Ramos (cell line): ENCODE results near the gene SELE.

ENCODE experiments used
- in situ Hi-C: fragments of 300-500 bp; cut with MboI; formaldehyde crosslinking; loops from one replicate; pipeline ENCODE4 v1.14.3; 2022; ENCODE audit warnings: low sequenced_read_pairs; ENCODE audit not compliant: unreplicated experiment

Gene SELE, protein sequence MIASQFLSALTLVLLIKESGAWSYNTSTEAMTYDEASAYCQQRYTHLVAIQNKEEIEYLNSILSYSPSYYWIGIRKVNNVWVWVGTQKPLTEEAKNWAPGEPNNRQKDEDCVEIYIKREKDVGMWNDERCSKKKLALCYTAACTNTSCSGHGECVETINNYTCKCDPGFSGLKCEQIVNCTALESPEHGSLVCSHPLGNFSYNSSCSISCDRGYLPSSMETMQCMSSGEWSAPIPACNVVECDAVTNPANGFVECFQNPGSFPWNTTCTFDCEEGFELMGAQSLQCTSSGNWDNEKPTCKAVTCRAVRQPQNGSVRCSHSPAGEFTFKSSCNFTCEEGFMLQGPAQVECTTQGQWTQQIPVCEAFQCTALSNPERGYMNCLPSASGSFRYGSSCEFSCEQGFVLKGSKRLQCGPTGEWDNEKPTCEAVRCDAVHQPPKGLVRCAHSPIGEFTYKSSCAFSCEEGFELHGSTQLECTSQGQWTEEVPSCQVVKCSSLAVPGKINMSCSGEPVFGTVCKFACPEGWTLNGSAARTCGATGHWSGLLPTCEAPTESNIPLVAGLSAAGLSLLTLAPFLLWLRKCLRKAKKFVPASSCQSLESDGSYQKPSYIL

DNA sequence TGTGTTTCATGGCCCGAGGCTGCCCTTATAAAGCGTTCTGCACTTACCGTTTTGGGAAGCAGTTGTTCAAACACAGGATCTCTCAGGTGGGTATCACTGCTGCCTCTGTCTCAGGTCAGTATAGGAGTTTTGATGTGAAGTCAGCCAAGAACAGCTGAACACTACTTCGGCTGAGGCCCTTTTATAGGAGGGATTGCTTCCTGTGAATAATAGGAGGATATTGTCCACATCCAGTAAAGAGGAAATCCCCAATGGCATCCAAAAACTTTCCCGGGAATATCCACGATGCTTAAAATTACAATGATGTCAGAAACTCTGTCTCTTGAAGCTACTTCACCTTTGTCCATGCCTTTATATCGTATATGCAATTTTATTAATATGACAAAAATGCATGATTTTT lies at the start of gene SELE:
Gene SELE, minus strand, starts transcription at position 156 of the 400 bp plus-strand sequence. CDS start 467 bp downstream, outside the sequence.
- in situ Hi-C loops = no loop called here

DNA sequence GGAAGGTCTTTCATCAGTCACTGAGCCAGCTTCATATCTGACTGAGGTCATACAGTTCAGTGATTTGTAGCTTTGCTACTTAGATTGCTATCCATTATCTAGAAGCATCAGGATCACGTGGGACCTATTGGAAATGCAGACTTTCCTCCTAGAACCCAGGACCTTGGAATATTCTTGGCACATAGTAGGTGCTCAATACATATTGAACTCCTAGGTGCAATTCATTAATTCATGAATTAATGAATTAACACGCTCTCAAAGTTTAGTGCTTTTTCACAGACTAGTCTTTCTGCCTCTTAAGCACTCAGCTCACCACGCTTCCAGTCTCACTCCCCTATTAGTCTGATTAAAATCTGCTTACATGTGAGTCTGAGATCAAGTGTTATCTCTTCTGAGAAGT lies 48.7 kb upstream of the SELE start:
- in situ Hi-C loops = no loop called here

DNA sequence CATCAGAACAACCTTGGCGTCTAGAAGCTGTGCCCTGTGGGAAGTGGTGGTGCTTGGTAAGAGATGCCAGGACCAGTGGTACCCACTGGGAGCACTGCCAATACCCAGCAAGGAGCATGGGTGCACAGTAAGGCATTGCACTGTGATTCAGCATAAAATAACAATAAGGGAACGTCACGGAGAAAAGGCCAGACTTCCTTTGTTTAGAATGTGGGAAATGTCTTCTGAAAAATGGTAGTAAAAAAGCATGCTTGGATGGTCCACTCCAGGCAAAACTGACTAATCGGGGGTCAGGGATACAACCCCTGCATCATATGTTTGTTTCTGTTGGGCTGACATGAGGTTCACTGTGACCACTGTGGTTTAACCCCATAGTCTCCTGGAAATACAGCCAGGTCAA lies 46.1 kb upstream of the SELE start:
- in situ Hi-C loops = no loop called here

DNA sequence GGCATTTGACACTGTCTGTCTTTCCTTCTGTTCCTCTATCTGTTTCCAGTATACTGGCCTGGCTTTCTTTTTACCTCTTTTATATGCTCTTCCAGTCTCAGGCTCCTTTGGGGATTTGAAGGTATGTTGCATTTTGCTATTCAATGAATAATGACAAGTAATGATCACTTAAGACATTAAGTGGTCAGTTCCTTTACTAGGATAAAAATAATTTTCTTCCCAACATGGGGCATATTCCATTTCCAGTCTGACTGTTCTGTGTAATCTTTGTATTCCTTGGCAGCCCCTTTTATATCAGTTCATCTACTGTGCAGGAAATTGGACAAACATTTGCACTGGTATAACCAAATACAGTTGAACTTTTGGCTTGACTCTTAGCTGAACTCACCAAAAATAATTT lies 45.3 kb upstream of the SELE start:
- in situ Hi-C loops = no loop called here

DNA sequence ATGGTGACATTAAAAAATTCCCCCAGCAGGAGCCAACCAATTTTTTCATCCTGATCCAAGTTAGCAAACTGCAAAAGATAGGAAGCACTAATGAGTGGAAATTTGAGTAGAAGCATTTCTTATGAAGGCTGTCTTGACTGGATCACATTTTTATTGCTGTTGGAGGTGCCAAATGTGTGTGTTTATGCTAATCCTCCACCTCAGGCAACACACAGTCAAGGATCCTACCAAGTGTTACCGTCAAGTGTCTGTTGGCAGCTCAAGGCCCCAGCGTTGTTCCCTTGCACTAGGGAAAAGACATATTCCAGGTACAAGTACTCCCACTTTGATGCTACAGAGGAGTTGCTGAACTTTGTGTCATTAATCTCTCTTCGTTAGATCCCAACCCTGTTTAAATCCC lies 42.6 kb upstream of the SELE start:
- in situ Hi-C loops = no loop called here

DNA sequence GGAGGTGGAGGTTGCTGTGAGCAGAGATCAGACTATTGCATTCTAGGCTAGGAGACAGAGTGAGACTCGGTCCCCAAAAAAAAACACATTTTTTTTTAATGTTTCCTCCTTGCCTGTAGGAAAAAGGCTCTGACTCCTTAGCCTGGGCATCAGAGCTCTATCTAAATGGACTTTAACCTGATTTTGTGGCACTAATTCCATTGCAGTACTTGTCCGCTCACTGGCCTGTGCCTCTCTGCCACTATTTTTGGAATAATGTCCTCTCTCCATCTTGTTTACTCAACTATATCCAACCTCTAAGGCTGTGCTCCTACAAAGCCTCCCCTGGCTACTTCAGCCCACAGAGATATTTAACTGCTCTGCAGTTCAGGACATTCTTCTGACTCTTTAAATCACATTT lies 34.3 kb upstream of the SELE start:
- in situ Hi-C loops = no loop called here

DNA sequence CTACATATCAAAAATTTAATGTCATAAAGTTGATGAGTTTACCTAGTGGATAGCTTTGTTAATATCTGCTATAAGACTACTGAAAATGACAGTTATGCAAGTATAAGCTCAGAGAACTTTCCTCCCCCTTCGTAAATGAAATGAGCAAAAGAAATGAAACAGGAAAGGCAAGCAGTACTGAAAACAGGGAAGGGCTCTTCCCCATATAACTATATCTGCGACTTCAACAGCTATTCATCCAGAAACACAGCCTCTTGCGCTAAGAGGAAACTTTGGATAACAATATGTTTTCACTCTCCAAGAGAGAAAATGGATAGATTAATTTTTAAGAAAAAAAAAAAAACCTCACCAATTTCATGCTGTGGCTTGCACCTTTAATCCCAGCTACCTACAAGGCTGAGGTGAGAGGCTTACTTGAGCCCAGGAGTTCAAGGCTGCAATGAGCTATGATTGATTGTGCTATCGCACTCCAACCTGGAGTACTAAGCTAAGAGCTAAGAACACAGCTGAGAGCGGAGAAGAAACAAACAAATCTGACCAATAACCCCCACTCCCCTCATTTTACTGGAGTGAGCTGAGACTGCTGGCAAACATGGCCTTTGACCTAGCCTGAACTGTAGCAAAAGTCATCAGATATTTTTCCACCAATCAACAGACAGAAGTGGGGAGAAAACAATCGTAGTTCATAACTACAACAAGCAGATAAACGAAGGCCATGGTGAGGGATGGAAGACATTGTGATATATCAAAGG lies 31.9 kb upstream of the SELE start:
- in situ Hi-C loops = no loop called here

DNA sequence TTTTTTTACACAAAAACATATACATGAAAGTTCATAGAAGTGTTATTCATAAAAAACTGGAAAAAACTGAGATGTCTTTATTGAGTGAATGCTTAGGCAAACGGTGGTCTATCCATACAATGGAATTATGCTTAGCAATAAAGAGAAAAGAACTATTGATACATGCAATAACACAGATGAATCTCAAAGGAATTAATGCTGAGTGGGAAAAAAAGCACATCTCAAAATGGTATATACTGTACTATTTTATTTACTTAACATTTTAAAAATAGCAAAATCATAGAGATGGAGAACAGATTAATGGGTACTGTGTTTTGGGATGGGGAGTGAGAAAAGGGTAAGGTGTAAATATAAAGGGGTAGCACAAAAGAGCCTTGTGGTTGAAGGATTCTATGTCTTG lies 31.0 kb upstream of the SELE start:
- in situ Hi-C loops = no loop called here

DNA sequence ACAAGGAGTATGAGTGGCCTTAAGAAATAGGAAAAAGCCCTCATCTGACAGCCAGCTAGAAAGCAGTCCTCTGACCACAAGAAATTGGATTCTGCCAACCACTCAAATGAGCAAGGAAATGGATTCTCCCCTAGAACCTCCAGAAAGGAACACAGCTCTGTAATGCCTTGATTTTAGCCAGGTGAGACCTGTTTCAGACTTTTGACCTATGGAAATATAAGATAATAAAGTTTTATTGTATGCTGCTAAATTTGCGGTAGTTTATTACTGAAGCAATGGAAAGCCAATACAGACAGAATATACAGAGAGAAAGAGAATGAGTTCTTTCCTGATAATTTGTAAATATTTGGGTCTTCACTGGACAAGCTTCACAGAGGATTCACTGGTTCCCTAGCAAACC lies 28.8 kb upstream of the SELE start:
- in situ Hi-C loops = no loop called here

DNA sequence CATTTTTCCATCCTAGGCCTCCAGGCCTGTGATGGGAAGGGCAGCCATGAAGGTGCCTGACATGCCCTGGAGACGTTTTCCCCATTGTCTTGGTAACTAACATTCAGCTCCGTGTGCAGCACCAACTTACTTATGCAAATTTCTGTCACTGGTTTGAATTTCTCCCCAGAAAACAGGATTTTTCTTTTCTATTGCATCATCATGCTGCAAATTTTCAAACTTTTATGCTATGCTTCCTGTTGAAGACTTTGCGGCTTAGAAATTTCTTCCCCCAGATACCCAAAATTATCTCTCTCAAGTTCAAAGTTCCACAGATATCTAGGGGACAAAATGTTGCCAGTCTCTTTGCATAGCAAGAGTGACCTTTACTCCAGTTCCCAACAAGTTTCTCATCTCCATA lies 25.2 kb upstream of the SELE start:
- in situ Hi-C loops = no loop called here

DNA sequence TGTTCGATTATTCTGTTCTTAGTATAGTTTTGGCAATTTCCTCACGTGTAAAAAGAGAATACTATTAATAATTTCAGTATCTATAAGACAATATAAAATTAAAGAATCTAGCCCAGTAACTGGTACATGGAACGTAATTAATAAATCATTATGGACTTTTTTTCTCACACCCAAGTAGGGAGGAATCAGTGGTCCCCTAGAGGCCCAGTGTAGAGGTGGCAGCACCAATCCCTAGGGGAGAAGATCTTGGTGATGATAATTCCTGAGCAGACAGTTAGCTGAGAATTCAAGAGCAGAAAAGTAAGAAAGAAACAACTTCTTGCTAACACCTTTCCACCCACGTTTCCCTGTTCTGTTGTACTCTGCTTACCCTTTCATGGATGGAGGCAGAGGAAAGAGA lies 19.7 kb upstream of the SELE start:
- in situ Hi-C loops = no loop called here

DNA sequence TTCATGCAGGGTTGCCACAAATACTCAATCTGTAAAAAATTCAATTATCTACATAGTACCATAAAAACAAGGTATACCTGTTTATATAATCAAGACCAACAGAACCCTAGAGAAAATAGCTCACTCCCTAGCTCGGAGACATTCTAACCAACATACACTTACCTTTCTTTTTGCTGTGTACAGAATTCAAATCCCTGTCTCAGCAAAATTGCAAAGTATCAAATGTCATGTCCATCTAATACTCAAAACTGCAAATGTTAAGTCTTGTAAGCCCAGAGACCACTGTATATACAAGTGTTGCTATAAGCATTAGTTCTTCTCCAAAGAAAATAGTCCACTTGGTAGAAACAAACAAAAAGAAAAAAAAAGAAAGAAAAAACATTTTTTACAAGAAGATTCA lies 16.2 kb upstream of the SELE start:
- in situ Hi-C loops = no loop called here

DNA sequence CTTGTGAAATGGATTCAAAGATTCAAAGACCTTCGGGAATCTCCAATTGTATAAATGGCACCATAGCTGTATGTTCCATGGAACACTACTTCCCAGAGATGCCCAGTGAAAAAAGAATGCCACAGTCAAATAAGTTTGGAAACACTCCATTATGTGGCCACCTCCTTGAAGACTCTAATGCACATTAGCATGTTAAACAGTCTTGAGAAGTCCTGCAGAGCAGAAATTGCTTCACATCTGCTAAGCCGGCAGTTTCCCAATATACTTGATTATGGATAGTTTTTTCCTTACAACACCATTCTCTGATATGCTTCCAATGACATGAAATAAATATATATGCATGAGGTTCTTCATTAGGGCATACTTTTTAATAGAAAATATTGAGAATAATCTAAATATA lies 12.7 kb upstream of the SELE start:
- in situ Hi-C loops = no loop called here

DNA sequence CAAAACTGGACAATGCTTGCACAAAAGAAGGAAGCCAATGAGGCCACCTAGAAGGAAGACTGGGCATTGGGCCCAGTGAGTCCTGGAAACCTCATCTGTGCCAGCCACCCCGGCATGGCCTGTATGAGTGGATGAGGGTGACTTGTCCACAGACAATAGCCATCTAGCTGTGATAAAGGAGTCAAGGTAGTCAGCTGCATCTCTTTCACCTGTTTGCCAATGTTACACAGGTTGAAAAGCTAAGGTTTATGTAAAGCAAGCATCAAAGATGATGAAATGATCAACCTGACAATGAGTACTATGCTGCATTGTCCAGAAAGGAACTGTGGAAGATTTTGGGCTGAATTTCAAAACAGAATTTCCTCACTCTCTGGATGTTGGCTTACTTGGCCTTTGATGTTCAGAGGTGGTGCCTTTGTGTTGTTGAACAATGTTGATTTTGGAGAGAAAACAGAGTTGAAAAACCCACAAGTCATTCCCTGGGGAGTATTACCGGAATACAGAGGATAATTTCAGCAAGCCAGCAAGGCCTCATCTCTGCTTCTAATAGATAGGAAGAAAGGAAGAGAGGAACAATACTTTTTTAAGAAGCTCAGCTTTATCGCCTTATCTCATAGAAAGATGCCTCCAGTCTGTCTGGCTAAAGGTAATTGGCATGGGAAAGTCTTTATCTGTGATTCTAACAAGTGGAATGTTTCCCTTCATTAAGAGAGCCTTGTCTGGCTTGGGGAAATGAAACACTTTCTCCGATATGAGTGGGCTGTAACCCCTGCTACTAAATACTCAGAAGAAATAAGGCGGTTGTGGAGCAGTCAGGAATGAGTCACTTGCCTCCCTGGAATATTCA lies 11.4 kb upstream of the SELE start:
- in situ Hi-C loops = no loop called here

DNA sequence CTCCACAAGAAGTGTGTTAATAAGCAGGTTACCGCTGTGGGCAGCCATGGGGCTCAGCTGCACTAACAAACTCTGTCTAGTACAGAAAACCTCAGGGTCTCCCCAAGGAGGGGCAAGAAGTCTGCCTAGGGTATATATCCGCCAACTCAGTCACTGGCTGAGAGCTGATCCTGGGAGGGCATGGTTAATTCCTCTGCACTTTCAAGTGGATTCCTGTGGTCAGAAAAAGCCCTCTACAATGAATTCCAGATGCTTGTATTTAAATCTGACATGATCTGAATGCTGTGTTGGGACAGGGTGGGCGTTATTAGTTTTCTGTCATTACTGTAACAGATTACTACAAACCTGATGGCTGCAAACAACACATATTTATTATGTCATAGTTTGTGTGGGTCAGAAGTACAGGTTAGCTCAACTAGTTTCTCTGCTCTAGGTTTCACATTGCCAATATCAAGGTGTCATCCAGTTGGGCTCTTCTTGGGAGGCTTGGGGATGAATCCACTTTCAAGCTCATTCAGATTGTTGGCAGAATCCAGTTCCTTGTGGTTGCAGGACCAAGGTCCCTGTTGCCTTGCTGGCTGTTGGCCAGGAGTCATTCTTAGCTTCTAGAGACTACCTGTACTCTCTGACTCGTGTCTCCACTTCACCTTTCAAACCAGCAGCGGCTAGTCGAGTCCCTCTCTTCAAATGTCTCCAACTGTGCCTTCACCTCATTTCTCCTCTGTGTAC lies 8.0 kb upstream of the SELE start:
- in situ Hi-C loops = no loop called here

DNA sequence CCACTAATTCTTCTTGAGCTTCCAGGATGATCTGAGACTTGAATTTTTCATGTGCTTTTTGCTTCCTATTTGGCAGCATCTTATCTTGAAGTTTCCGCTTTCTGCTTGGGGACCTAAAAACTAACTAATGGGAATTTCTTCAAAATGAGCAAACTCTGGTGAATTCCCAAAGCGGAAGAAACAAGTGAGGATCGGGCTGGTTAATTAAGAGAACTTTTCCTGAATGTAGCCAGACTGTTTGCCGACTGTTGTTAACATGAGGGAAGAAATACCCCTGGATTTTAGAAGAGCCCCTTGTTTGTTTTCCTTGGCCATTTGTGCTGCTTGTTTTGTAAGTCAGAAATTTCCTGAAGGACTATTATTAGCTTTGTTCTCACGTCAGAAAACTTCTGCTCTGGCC lies 6.1 kb upstream of the SELE start:
- in situ Hi-C loops = no loop called here

DNA sequence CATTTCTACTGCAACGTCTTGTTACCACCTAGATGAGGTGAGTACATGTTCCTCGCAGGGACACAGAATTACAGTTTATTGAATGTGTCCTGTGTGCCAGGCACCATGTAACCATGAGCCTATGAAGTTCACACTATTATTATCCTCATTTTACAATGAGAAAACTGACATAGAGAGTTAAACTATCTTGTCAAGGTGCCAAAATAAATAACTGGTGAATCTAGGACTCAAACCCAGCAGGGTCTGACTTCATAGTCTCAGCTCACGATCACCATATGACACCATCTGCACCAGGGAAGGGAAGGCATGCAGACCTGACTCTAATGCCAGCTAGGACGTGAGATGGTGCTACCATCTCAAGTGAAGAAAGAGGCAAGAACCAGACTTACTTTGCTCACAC lies 2.4 kb downstream of the SELE start:
- in situ Hi-C loops = no loop called here

DNA sequence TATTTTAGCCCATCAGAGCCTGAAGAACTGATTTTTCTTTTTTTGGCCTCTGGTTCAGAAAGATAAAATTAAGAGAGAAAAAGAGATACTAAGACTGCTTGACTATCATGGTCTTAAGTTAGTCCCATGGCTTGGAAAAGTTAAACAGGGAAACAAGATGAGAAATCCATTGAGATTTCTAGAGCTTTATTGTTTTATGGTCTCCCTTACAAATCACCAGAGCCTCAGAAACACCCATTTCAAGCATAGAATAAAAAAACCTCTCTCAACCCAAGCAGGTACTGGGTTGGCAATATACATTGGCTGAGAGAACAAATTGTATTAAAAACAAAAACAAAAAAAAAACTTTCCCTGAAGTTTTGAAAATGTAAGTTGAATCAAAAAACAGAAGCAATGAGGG lies 3.9 kb downstream of the SELE start:
- in situ Hi-C loops = no loop called here

DNA sequence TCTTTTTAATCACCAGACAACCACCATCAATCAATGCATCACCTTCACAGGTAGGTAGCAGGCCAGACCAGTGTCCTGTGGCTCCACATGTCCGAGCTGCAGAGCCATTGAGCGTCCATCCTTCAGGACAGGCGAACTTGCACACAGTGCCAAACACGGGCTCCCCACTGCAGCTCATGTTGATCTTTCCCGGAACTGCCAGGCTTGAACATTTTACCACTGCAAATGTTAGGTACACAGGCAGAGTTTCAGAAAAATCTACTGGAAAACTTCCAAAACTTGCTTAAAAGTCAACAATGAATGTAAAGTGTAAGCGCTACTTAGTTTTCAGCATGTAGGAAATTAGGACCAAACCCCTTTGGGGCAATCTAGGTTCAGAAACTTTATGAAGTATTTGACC lies 6.6 kb downstream of the SELE start:
- in situ Hi-C loops = no loop called here

DNA sequence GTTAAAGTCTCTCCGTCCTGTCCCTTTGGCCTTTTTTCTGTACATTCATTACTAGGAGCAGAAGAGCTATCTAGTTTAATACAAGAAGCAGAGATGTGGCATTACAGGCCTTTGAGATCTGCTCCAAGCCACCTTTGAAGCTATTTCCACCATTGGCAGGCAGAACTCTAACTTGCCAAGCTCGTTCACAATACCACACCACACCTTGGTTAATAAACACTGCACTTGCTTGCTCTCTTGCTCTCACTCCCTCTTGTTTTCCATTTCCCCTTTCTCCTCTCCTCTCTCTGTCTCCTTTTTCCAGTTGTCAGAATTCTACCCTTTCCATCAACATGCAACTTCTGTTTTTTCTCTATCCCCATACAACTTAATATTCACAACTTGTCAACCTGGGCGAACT lies 7.0 kb downstream of the SELE start:
- in situ Hi-C loops = no loop called here
